NCI-H1694 (cell line): Measurements from ENCODE around the gene SMAD3.

Experiments
- DNase-seq: peaks from one replicate; lab custom pipeline; 2025; lab: John Stamatoyannopoulos, UW

SMAD3 gene

DNA sequence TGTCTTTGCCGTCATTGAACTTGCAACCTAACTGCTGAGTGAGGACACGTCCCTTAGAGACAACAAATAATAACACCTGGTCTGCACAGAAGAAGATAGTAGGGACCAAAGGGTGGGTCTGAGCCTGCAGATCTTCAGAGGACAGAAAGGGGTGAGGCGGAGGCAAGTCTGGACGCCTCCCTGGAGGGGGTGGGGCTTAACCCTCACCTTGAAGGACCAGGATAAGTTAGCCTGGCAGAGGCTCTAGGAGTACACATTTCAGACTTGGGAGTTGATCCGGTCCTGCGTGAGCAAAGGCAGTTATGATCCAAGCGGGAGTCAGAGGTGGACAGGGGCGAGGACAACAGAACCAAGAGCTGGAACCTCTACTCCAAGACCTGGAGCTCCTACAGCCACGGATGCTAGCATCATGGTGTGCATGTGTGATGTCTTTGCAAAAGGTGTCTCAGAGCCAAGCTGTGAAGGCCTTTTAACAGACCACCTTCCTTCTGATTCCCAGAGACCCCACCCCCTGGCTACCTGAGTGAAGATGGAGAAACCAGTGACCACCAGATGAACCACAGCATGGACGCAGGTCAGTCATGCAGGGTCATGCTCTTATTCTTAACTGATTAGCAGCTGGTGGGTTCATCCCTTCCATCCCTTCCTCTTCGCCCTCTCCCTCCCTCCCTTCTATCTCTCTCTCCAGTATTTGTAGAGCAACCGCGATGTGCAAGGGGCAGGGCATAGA is 101.0 kb downstream of the SMAD3 start:
- no peak for DNase-seq

DNA sequence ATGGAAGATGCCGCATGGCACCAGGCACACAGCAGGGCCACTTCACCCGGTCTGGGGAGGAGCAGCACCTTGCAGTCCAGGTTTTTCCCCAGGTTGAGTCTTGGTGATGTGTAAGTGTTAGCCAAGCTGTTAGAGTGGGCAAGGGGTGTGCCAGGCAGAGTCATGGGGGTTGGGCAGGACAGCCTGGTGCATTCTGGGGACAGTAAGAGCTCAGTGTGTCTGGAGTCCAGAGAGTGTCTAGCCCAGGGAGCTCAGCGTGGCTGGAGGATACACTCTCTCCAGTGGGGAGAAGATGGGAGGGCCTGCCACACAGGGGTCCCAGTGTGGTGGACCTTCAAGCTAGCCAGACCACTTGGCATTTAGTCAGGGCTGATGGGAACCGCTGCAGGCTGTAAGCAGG is 101.7 kb downstream of the SMAD3 start:
- DNase-seq = no peak

DNA sequence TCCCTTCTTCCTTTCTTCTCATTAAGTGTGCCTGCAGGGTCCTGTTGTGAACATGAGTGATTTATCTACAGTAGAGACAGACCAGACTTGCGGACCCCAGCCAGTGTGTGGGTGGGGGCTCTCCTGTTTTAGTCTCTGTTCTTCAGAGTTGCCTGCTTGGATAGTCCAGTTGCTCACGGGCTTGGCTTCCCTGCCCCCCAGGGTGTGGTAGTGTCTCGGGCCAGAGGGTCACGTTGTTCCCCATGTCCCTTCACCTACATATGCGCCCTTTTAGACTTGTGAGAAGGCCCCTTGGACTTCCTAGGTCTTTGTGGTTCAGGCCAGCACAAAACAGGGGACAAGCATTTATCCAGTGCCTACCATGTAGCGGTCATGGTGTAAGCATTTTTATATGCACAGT is 103.3 kb downstream of the SMAD3 start:
- DNase-seq = no peak

DNA sequence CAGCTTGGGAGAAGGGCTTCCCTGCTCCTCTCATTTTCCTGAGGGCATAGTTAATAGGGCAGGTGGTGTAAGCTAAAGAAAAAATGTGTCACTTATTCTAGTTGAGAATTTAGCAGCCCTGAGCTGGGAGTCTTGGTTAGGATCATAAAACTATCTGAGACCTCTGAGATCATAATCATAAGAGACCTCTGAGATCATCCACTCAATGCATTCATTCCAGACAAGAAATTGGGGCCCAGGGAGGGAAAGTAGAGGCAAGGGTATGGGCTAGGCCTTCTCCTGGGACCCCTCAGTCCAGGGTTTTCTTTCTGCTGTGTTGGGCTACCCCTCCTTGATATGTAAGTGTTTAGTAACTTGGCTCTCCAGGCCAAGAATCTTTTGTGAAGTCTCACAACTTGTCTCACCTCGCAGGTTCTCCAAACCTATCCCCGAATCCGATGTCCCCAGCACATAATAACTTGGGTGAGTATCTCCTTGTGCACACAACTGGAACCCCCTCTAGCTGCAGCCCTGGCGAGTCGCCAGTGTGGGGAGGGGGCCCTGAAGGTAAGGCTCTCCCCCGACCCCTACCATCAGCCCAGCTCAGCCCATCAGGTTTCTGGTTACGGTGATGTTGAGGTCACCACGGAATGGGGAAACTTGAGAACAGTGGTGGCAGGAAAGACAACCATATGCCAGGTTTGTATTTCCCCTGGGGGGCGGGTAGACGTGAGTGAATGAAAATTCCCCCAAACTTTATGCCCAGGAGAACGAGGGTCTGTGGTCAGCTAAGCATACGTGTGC is 104.9 kb downstream of the SMAD3 start:
- DNase-seq = no peak

DNA sequence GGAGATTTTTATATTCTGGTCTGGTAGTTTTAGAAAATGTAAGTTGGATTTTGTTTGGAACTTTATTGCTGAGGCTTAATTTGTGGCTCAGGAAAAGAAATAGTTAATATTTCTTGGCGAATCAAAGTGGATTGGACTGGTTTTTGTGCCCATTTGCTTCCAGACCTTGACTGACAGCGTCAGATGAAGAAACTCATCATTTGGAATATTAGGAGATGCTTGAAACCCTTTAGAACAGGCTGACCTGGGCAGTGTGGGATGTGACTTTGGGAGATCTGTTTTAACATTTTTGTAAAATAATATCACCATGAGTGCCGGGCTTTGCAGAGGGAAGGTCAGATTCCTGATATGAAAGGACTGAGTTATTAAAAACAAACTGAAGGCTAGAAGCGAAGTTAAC is 106.1 kb downstream of the SMAD3 start:
- DNase-seq = no peak

DNA sequence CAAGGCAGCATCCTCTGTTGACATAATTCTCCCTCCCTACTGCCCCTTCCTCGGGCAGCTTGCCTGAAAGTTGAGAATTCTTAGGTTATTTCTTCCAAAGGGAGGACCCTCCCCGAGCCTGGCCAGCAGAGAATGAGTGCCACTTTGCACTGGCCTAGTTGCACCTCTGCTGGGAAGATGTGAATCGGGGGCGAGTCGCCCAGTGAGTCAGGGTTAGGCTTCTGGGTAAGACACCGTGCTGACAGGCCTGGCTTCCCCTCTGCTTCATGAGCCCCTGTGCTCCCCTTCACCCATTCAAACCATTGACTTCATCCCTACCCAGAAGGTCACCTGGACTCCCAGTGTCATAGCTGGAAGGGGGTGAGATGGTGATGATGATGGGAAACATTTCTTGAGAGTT is 106.8 kb downstream of the SMAD3 start:
- DNase-seq = no peak

- DNase-seq = no peak
Observed at GRCh38 chr15:67173005-67173404, 107.6 kb downstream of the SMAD3 start.

DNA sequence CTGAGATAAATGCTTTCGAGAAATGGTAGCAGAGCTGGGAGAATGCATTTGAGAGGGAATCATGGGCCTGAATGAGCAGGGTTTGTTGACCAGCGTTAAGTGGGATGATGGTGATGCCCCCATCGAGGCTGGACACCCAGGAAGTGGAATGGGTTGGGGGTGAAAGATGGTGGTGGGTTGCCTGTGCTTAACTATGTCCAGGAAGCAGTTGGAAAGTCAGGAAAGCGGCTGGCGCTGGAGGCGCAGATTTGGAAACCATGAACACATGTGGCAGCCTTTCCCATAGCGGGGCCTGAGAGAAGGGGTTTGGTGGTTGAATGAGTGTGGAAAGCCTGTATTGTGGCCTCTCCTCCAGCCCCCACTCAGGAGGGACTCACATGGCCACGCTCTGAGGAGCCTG is 108.4 kb downstream of the SMAD3 start:
- no peak for DNase-seq

DNA sequence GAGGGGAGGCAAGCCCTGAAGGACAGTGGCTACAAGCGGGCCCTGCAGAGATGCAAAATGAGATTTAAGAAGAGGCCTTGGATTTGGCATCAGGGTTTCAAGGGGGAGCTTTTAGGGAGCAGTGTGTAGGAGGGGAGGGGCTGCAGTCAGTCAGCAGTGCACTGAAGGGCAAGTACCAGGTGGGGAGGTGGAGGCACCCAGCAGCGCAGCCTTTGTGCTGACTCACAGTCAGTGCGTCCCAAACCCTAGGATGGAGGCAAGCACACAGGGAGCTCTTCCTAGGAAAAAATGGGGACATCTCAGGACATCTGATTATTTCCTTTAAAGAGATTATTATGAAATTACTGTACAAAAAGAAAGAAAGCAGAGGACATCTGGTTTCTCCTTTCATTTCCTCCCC is 109.0 kb downstream of the SMAD3 start:
- DNase-seq = no peak

DNA sequence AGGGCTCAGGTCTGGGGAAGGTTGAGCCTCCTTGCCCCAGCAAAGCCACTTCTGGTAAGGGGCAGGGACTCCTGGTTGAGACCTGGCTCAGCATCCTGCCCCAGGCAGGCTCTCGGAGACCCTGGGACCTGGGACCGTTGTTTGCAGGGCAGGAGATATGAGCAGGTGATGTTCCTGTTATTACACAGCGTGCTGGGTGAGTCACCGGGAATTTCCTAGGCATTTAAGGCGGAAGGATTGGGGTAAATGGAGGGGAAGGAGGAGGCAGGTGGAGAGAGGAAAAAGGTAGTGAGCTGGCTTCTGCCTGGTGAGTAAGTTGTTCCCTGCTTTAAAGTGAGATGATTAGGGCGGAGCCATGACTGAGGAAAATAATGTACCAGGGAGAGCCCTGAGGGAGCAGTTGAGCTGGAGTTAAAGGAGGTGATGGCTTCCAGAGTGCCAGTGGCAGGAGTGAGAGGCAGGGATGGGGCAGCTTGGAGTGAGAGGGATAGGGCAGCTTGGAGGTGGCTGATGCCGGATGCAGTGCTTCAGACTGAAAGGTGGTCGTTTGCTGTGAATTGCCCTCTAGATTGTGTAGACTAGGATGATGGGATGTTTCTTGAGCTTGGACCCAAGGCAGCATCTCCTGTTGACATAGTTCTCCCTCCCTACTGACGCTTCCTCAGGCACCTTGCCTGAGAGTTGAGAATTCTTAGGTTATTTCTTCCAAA is 109.6 kb downstream of the SMAD3 start:
- DNase-seq = no peak

GRCh38 chr15:67175643-67176071 is 110.3 kb downstream of the SMAD3 start:
- DNase-seq = no peak

GRCh38 chr15:67176195-67176971 is 111.0 kb downstream of the SMAD3 start:
- no peak for DNase-seq

DNA sequence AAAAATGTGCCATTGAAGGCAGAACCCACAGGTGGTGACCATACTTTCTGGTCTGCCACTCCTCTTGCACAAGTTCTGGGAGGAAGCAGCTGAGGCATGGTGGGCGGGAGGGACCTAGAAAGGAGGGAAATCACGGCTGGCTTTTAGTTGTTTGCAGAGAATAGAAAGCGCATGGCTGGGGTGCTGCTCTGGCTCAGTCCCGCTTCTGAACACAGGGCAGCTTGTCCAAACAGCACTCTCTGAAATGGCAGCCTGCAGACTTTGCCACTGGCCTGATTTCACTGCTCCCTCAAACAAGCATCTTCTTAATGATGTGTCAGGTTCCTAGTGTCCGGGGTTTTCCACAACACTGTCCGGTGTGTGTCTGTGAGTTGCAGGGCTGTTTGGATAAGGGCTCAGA is 112.3 kb downstream of the SMAD3 start:
- DNase-seq = no peak

GRCh38 chr15:67178569-67179210 is 113.3 kb downstream of the SMAD3 start:
- no peak for DNase-seq

- no peak for DNase-seq
Observed at GRCh38 chr15:67179411-67179995, 114.1 kb downstream of the SMAD3 start.

DNA sequence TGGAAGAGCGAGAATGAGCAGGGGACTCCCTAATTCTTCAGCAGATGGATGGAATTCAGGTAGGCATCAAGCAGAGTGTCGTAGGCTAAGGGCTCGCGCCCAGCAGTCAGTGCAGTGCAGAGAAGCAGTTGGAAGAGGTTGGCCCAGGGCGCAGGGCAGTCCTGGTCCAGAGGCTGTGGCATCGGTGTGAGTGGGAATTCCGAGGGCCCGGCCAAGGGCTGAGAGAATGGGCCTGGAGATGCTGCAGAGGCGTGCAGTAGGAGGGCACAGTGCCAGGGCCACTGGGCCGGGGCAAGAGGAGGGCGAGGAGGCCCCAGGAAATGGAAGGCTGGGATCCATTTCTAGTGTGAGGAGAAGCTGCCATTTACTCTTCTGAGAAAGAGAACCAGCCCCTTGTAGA is 114.6 kb downstream of the SMAD3 start:
- DNase-seq = no peak

DNA sequence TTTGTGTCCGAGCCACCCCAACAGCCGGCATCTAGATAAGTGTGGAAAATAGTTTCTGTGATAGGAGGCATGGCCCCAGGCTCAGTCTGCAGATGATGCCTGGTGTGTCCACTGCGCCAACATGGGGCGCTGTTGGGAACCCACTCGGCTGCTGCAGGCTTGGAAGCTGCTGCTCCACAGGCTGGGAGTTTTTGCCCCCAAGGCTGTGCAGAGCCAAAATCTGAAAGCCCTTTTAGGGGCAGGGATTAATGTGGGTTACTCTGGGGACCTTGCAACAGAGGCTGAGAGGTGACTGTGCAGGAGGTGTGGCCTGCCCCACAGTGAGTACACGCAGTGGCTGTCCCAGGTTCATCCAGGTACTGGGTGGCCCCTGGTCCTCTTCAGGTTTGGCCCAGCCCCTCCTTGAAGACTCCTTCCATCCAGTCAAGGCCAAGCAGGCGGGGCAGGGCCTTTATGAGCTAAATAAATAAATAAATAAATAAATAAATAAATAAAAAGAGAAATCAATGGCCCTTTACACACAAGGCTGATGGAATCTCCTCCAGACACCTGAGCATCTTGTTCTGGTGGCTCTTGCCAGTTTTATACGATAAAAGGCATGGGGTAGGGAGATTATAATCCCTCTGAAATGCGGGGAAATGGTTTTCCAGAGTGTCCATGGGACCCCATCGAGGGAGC is 115.3 kb downstream of the SMAD3 start:
- no peak for DNase-seq

DNA sequence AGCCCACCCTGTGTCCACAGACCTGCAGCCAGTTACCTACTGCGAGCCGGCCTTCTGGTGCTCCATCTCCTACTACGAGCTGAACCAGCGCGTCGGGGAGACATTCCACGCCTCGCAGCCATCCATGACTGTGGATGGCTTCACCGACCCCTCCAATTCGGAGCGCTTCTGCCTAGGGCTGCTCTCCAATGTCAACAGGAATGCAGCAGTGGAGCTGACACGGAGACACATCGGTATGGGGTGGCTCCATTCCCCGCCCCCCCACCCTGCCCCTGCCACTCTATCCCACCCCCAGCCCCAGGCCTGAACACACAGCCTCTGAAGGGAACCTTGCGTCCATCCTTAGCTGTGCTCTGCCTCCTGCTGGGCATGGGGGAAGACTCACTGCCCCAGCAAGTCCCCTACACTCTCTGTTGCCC is 115.8 kb downstream of the SMAD3 start:
- no peak for DNase-seq

GRCh38 chr15:67183443-67184169 is 118.2 kb downstream of the SMAD3 start:
- no peak for DNase-seq
